H1 (cell line): ENCODE data around the gene BRD4. TPM values are rescaled to one million over a fixed set of nuclear protein-coding genes. Genes with fewer than 3 reads are reported as not detected.
A peak's percentile ranks its signal among the peaks of the same experiment; 100 is the strongest.

ENCODE experiments used
- CTCF ChIA-PET: fragments of 300-600 bp; sonication (Branson Sonifier 250); formaldehyde crosslinking; loops from one replicate; lab custom pipeline; 2021; ENCODE audit not compliant: partially characterized antibody; lab: Charles Lee
- POLR2A ChIA-PET: fragments of 300-600 bp; sonication (Branson Sonifier 250); formaldehyde crosslinking; loops from one replicate; lab custom pipeline; 2021; ENCODE audit warnings: inconsistent platforms; ENCODE audit not compliant: partially characterized antibody; lab: Charles Lee
- DNase-seq, 2 experiments: peaks; one replicate each; pipeline versions ENCODE4 v3.0.0 to v3.0.0-alpha.2; 2010 to 2022; ENCODE audit warnings: low spot score in 2 of 2, low read depth in 1 of 2, mixed read lengths in 1 of 2
- FAIRE-seq: peaks from 2 replicates; lab custom pipeline; 2011; peaks lifted over from hg19 to GRCh38; lab: Jason Lieb, UNC
- H2AFZ ChIP-seq: 2 replicates; pipeline ENCODE4 v1.8.1; 2012; ENCODE audit warnings: low read length, inconsistent platforms
- H2AK5ac ChIP-seq: 2 replicates; pipeline ENCODE4 v1.6.1; 2013; ENCODE audit warnings: low read depth, low read length
- H2BK120ac ChIP-seq: replicated peaks from 2 replicates; pipeline ENCODE3; 2013; ENCODE audit warnings: low read depth, low read length, inconsistent platforms
- H2BK12ac ChIP-seq: 2 replicates; pipeline ENCODE4 v1.6.1; 2013; ENCODE audit warnings: low read depth, low read length
- H2BK15ac ChIP-seq: 2 replicates; pipeline ENCODE4 v1.6.1; 2013; ENCODE audit warnings: low read length
- H2BK20ac ChIP-seq: 2 replicates; pipeline ENCODE4 v1.6.1; 2013; ENCODE audit warnings: low read length
- H2BK5ac ChIP-seq: 2 replicates; pipeline ENCODE4 v1.6.1; 2013; ENCODE audit warnings: low read depth, low read length
- H3K14ac ChIP-seq: 2 replicates; pipeline ENCODE4 v1.6.1; 2013; ENCODE audit warnings: inconsistent platforms; ENCODE audit not compliant: insufficient read length
- H3K18ac ChIP-seq: 2 replicates; pipeline ENCODE4 v1.6.1; 2013; ENCODE audit warnings: low read length; ENCODE audit errors: extremely low read depth
- H3K23ac ChIP-seq: 2 replicates; pipeline ENCODE4 v1.6.1; 2013; ENCODE audit warnings: inconsistent platforms; ENCODE audit not compliant: insufficient read length
- H3K23me2 ChIP-seq: 2 replicates; pipeline ENCODE4 v1.6.1; 2013; ENCODE audit warnings: low read depth, low read length
- H3K27ac ChIP-seq: 2 replicates; pipeline ENCODE4 v1.6.1; 2011; ENCODE audit warnings: low read depth, low read length, inconsistent platforms
- H3K27me3 ChIP-seq, 4 experiments: replicated peaks in 1 of 4; 1 replicate in 1 of 4; 2 replicates in 3 of 4; pipeline versions ENCODE4 v1.6.1 to v1.8.1; 2011 to 2013; ENCODE audit warnings: low read length in 3 of 4, mild to moderate bottlenecking in 3 of 4, inconsistent platforms in 2 of 4, mixed read lengths in 2 of 4, moderate library complexity in 1 of 4; ENCODE audit not compliant: control insufficient read depth in 3 of 4, insufficient read depth in 3 of 4; ENCODE audit errors: extremely low read depth in 1 of 4
- H3K36me3 ChIP-seq, 4 experiments: 2 replicates each; pipeline versions ENCODE4 v1.6.1 to v1.8.1; 2011 to 2013; ENCODE audit warnings: mild to moderate bottlenecking in 4 of 4, low read length in 3 of 4, moderate library complexity in 2 of 4, control low read depth in 1 of 4, inconsistent platforms in 1 of 4; ENCODE audit not compliant: insufficient read depth in 4 of 4, control insufficient read depth in 2 of 4
- H3K4ac ChIP-seq: replicated peaks from 2 replicates; pipeline ENCODE3; 2013; ENCODE audit warnings: low read length, low read depth, mixed read lengths, inconsistent platforms; ENCODE audit not compliant: insufficient read length
- H3K4me1 ChIP-seq, 4 experiments: replicated peaks in 1 of 4; 1 replicate in 1 of 4; 2 replicates in 3 of 4; pipeline versions ENCODE4 v1.6.1 to v1.8.1; 2011 to 2013; ENCODE audit warnings: low read length in 3 of 4, inconsistent platforms in 2 of 4, mixed read lengths in 1 of 4; ENCODE audit not compliant: insufficient read depth in 4 of 4, control insufficient read depth in 3 of 4
- H3K4me2 ChIP-seq, 2 experiments: 2 replicates each; pipeline versions ENCODE4 v1.6.1 to v1.8.1; 2011 to 2013; ENCODE audit warnings: low read depth in 2 of 2, low read length in 2 of 2, control low read depth in 1 of 2, inconsistent platforms in 1 of 2, mild to moderate bottlenecking in 1 of 2; ENCODE audit not compliant: insufficient read depth in 1 of 2
- H3K4me3 ChIP-seq, 4 experiments: fragments of 200-600, 300-600 bp in 1 of 4; sonication (generic), shearing (Covaris generic), sonication (Bioruptor Twin) in 1 of 4; 2 replicates each; pipeline versions ENCODE4 v1.5.1 to v1.8.1; 2011 to 2016; ENCODE audit warnings: low read length in 4 of 4, low read depth in 3 of 4, control low read depth in 2 of 4, inconsistent platforms in 2 of 4, mild to moderate bottlenecking in 2 of 4, mixed read lengths in 1 of 4, moderate library complexity in 1 of 4; ENCODE audit not compliant: insufficient read depth in 2 of 4; ENCODE audit errors: extremely low read depth in 1 of 4
- H3K56ac ChIP-seq: replicated peaks from 2 replicates; pipeline ENCODE3; 2013; ENCODE audit warnings: low read depth, mild to moderate bottlenecking, mixed read lengths, low read length, inconsistent platforms; ENCODE audit not compliant: insufficient read length
- H3K79me1 ChIP-seq: 2 replicates; pipeline ENCODE4 v1.6.1; 2013; ENCODE audit warnings: low read depth, low read length, control low read depth
- H3K79me2 ChIP-seq, 2 experiments: 2 replicates each; pipeline versions ENCODE4 v1.6.1 to v1.8.1; 2012 to 2013; ENCODE audit warnings: low read length in 2 of 2, mild to moderate bottlenecking in 2 of 2, inconsistent platforms in 1 of 2; ENCODE audit not compliant: insufficient read depth in 2 of 2, control insufficient read depth in 1 of 2
- H3K9ac ChIP-seq, 4 experiments: replicated peaks in 1 of 4; 1 replicate in 1 of 4; 2 replicates in 3 of 4; pipeline versions ENCODE4 v1.6.1 to v1.8.1; 2011 to 2013; ENCODE audit warnings: low read depth in 3 of 4, low read length in 3 of 4, control low read depth in 2 of 4, mild to moderate bottlenecking in 2 of 4, moderate library complexity in 2 of 4, inconsistent platforms in 1 of 4; ENCODE audit errors: extremely low read depth in 1 of 4
- H3K9me3 ChIP-seq, 2 experiments: 2 replicates each; pipeline versions ENCODE4 v1.6.1 to v1.8.1; 2012 to 2013; ENCODE audit warnings: mild to moderate bottlenecking in 2 of 2, moderate library complexity in 2 of 2, control low read depth in 1 of 2, inconsistent platforms in 1 of 2, low read depth in 1 of 2, low read length in 1 of 2, mixed read lengths in 1 of 2; ENCODE audit not compliant: insufficient read depth in 2 of 2
- H4K20me1 ChIP-seq, 2 experiments: replicated peaks in 1 of 2; 2 replicates each; pipeline versions ENCODE3 to v1.8.1; 2011 to 2013; ENCODE audit warnings: inconsistent platforms in 2 of 2, low read length in 2 of 2, mild to moderate bottlenecking in 1 of 2; ENCODE audit not compliant: insufficient read depth in 2 of 2, control insufficient read depth in 1 of 2
- H4K5ac ChIP-seq: 2 replicates; pipeline ENCODE4 v1.6.1; 2013; ENCODE audit warnings: low read length, low read depth, mixed read lengths, inconsistent platforms; ENCODE audit not compliant: insufficient read length
- H4K8ac ChIP-seq: 2 replicates; pipeline ENCODE4 v1.8.0; 2013; ENCODE audit warnings: mild to moderate bottlenecking, moderate library complexity, low read length, inconsistent platforms; ENCODE audit not compliant: insufficient read depth; ENCODE audit errors: extremely low read depth
- H4K91ac ChIP-seq: replicated peaks from 2 replicates; pipeline ENCODE3; 2013; ENCODE audit warnings: low read length, mixed read lengths, inconsistent platforms; ENCODE audit not compliant: insufficient read length
- BACH1 ChIP-seq: IDR thresholded peaks from 2 replicates; pipeline ENCODE4 v1.6.1; 2012; ENCODE audit warnings: low read length, improper control_type of control experiment
- BCL11A ChIP-seq, 2 experiments: IDR thresholded peaks; one replicate each; pipeline ENCODE4 v1.6.1; 2011; ENCODE audit warnings: low read depth in 2 of 2, low read length in 2 of 2, mild to moderate bottlenecking in 2 of 2
- CBX8 ChIP-seq: fragments of 300-800, 300-1000 bp; sonication (generic); IDR thresholded peaks from 2 replicates; pipeline ENCODE4 v1.7.1; 2016; ENCODE audit warnings: low read depth, low read length, borderline replicate concordance
- RXRA ChIP-seq: IDR thresholded peaks from 2 replicates; pipeline ENCODE4 v1.6.1; 2011; ENCODE audit warnings: low read depth, mild to moderate bottlenecking, low read length, moderate library complexity; ENCODE audit not compliant: insufficient read depth
- YY1 ChIP-seq: IDR thresholded peaks from 2 replicates; pipeline ENCODE4 v1.6.1; 2011; ENCODE audit warnings: low read depth, mild to moderate bottlenecking, low read length
- WGBS, 2 experiments: shearing (Covaris generic) in 1 of 2; methylation state at CpG; one replicate each; pipeline versions ENCODE4 v1.1.6 to v1.1.7; 2013 to 2015; ENCODE audit warnings: low lambda C conversion rate in 2 of 2, mixed read lengths in 2 of 2, inconsistent platforms in 1 of 2, low coverage in 1 of 2, missing lambda C conversion rate in 1 of 2; ENCODE audit not compliant: insufficient replicate concordance in 2 of 2, insufficient coverage in 1 of 2, insufficient read length in 1 of 2; ENCODE audit errors: extremely low coverage in 1 of 2, missing lambda C conversion rate in 1 of 2; 5-methylcytosine and 5-hydroxymethylcytosine counted together
- polyA plus RNA-seq, 7 experiments: library from polyadenylated mRNA; depleted of rRNA in 3 of 7; stranded (reverse) in 5 of 7; unstranded in 2 of 7; fragments of >200 nt in 5 of 7; fragments of 200-250 nt in 2 of 7; gene quantifications; 1 replicate in 5 of 7; 2 replicates in 1 of 7; 4 replicates in 1 of 7; pipeline versions ENCODE4 v1.2.1 to v1.2.3, GENCODE V29; 2011 to 2013; ENCODE audit warnings: missing spikeins in 2 of 7, mixed read lengths in 2 of 7
- total RNA-seq: library from RNA; stranded (reverse); fragmentation: NEBNext Ultra II Directional; extraction: Animal tissue kit (Norgen Biotek cat#: 25700); gene quantifications from 2 replicates; pipeline ENCODE4 v1.2.1, GENCODE V29; 2021
- TF ChIP-seq, protein P1 (sequence below): IDR thresholded peaks from 2 replicates; pipeline ENCODE4 v1.6.1; 2012; ENCODE audit warnings: inconsistent platforms

BRD4 gene
- total and polyA plus RNA-seq, 2 of the 8 experiments (the other 6 are each of a cell fraction or from before 2014, with no cell fraction given): 14.1 to 146 TPM

DNA sequence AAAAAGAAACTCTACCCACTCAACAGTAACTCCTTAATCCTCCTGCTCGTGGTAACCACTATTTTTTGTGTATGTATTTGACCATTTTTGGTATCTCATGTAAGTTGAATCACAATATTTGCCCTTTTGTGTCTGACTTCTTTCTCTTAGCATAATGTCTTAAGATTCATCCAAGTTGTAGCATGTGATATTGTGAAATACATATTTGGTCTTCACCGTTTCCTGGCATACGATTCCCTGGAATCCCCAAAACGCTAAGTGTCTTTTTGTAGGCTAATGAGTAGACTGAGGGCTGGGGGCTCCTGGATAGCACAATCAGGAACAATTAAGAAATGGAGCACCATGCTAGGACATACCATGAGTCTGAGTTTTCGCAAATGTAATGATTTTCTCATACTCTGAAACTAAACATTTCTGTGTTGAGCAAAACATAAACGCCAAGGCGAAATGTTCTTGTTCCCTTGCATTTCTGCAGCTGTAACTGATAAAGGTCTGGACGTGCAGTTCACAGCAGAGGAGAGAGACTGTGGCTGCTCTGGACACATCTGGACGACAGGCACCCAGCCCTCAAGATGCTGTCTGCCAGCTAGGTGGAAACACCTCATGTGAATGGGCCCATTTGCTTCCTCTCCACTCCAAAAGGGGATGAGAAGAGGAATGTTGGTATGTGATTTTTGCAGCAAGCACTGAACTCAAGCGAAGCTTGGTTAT is 38.4 kb downstream of the BRD4 start:
- H4K91ac ChIP-seq: no peak overlapping the region
- no peak overlapping the region for H2BK12ac ChIP-seq
- FAIRE-seq: no peak
- no peaks in the 10 kb centered on the region for H3K27me3 ChIP-seq
- H2BK5ac ChIP-seq: no peak overlapping the region
- H2BK20ac ChIP-seq: no peak overlapping the region
- peak overlapping the region in 1 of 2 experiments; percentile 29; a peak in 1 of 4 replicates for H3K4me2 ChIP-seq
- H3K36me3 ChIP-seq: peaks cover 0 to 6% (median 4%) of the 10 kb centered on the region in 4 experiments; a peak in 3 of 8 replicates
- 0 out of 2 replicates have a peak overlapping the region, but pooled peaks have one; percentile 5 for H3K18ac ChIP-seq
- 86% methylated on average over 10 of the region's 10 CpGs; no CpG with 5 or more reads in 1 of the 2 experiments for WGBS, 2 experiments
- no peak overlapping the region for H2BK120ac ChIP-seq
- no peak for DNase-seq
- no peak overlapping the region for H4K5ac ChIP-seq
- no peak overlapping the region for H3K9ac ChIP-seq
- H2BK15ac ChIP-seq: no peak overlapping the region
- H3K27ac ChIP-seq: no peak overlapping the region
- peaks cover 8 to 27% (median 21%) of the 10 kb centered on the region in 4 experiments for H3K4me1 ChIP-seq
- no peak overlapping the region for H3K56ac ChIP-seq
- CTCF ChIA-PET: interaction anchor here (0.9 to 1.7 kb wide), 4 partner anchors 9 to 65 kb away, joined by 3 to 4 read pairs (median 3); no protein-coding TSS in a partner anchor
- H3K23me2 ChIP-seq: no peaks in the 10 kb centered on the region
- H3K4ac ChIP-seq: no peak overlapping the region
- no peak overlapping the region for H2AK5ac ChIP-seq
- H3K9me3 ChIP-seq: no peaks in the 10 kb centered on the region
- peaks cover 55 to 70% of the 10 kb centered on the region in 2 experiments for H4K20me1 ChIP-seq
- POLR2A ChIA-PET: interaction anchor here (1.1 to 2.0 kb wide), 4 partner anchors 10 to 40 kb away, joined by 3 to 9 read pairs (median 4); no protein-coding TSS in a partner anchor
- no peak overlapping the region for H3K4me3 ChIP-seq
- H3K79me2 ChIP-seq: peaks cover 75 to 99% of the 10 kb centered on the region in 2 experiments
- H3K79me1 ChIP-seq: peaks cover 42% of the 10 kb centered on the region
- no peak overlapping the region for H3K23ac ChIP-seq
- no peak overlapping the region for H4K8ac ChIP-seq
- H3K14ac ChIP-seq: no peak overlapping the region
- H2AFZ ChIP-seq: no peak overlapping the region
- TF ChIP-seq BCL11A (IDR thresholded peaks at IDR 0.05; ENCODE audit: low read depth in 2 of 2, low read length in 2 of 2) (no peak), CBX8 (no peak), BACH1 (no peak), RXRA (no peak), YY1 (no peak)
- TF ChIP-seq, protein P1, sequence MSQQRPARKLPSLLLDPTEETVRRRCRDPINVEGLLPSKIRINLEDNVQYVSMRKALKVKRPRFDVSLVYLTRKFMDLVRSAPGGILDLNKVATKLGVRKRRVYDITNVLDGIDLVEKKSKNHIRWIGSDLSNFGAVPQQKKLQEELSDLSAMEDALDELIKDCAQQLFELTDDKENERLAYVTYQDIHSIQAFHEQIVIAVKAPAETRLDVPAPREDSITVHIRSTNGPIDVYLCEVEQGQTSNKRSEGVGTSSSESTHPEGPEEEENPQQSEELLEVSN: no peak
